Retinal pigment epithelial cell (primary cell): ENCODE data around the gene EAF1.
"Not testable (repeated sequence)": the region's sequence is repeated elsewhere in the genome, so short reads cannot be mapped to it uniquely, and the experiment has no call there.

Experiments
- DNase-seq: peaks from one replicate; pipeline ENCODE4 v3.0.0-alpha.2; 2010; ENCODE audit warnings: low read depth
- H3K4me3 ChIP-seq: 2 replicates; pipeline ENCODE4 v1.5.1; 2011; ENCODE audit warnings: mild to moderate bottlenecking, low read length, control low read depth, moderate library complexity
- CTCF ChIP-seq: conservative IDR thresholded peaks from 2 replicates; pipeline ENCODE4 v1.5.1; 2011; ENCODE audit warnings: low read depth, low read length, control low read depth, inconsistent platforms

The EAF1 gene

GRCh38 chr3:15385901-15386653, 41.3 kb upstream of the EAF1 start:
- TF ChIP-seq CTCF, result no peak
- H3K4me3 ChIP-seq, result no peak overlapping the region
- DNase-seq, result no peak

GRCh38 chr3:15386654-15386955, 40.8 kb upstream of the EAF1 start:
- H3K4me3 ChIP-seq, DNase-seq: not testable (repeated sequence)

GRCh38 chr3:15387171-15387581, 40.2 kb upstream of the EAF1 start:
- no peak for DNase-seq
- H3K4me3 ChIP-seq, result no peak overlapping the region
- no peak for TF ChIP-seq CTCF

- DNase-seq, result no peak
- no peak overlapping the region for H3K4me3 ChIP-seq
- TF ChIP-seq CTCF, result no peak
Observed at GRCh38 chr3:15387735-15388134, 39.7 kb upstream of the EAF1 start.

- DNase-seq, H3K4me3 ChIP-seq: not testable (repeated sequence)
Observed at GRCh38 chr3:15388335-15388734, 39.1 kb upstream of the EAF1 start.

- no peak for TF ChIP-seq CTCF
- no peak for DNase-seq
- no peak overlapping the region for H3K4me3 ChIP-seq
Observed at GRCh38 chr3:15390460-15390859, 36.9 kb upstream of the EAF1 start.

- no peak for DNase-seq
- no peak overlapping the region for H3K4me3 ChIP-seq
- TF ChIP-seq CTCF, result no peak
Observed at GRCh38 chr3:15391007-15391406, 36.4 kb upstream of the EAF1 start.

- not testable (repeated sequence) for H3K4me3 ChIP-seq, DNase-seq
Observed at GRCh38 chr3:15393252-15393651, 34.1 kb upstream of the EAF1 start.

- peak; percentile 37 for TF ChIP-seq CTCF
- not testable (repeated sequence) for H3K4me3 ChIP-seq, DNase-seq
Observed at GRCh38 chr3:15398731-15399133, 28.7 kb upstream of the EAF1 start.
